Activated effector memory CD4-positive, alpha-beta T cell treated with Interleukin-2 at 50 U/mL for 16 hours (primary cell): Measurements from ENCODE around the gene PCDHGA1.
"Not testable (repeated sequence)": the region's sequence is repeated elsewhere in the genome, so short reads cannot be mapped to it uniquely, and the experiment has no call there.

Experiments
- DNase-seq: peaks from one replicate; pipeline ENCODE4 v3.0.0-alpha.2; 2020

PCDHGA1 gene

GRCh38 chr5:141383345-141383744, 53.0 kb downstream of the PCDHGA1 start:
- no peak for DNase-seq

DNA sequence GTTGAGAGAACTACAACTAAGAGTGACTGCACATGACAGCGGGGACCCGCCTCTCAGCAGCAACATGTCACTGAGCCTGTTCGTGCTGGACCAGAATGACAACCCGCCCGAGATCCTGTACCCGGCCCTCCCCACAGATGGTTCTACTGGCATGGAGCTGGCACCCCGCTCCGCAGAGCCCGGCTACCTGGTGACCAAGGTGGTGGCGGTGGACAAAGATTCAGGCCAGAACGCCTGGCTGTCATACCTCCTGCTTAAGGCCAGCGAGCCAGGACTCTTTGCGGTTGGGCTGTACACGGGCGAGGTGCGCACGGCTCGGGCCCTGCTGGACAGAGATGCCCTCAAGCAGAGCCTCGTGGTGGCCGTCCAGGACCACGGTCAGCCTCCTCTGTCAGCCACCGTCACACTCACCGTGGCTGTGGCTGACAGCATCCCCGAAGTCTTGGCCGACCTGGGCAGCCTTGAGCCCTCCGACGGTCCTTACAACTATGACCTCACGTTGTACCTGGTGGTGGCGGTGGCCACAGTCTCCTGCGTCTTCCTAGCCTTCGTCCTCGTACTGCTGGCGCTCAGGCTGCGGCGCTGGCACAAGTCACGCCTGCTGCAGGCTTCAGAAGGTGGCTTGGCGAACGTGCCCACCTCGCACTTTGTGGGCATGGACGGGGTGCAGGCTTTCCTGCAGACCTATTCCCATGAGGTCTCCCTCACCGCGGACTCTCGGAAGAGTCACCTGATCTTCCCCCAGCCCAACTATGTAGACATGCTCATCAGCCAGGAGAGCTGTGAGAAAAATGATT, 54.4 kb downstream of the PCDHGA1 start:
- no peak for DNase-seq

GRCh38 chr5:141387557-141388311, 57.4 kb downstream of the PCDHGA1 start, which contains the start of gene PCDHGB4:
PCDHGB4 (plus strand) TSS chr5:141387698; CDS start chr5:141387885, 187 bp downstream.
- not testable (repeated sequence) for DNase-seq

DNA sequence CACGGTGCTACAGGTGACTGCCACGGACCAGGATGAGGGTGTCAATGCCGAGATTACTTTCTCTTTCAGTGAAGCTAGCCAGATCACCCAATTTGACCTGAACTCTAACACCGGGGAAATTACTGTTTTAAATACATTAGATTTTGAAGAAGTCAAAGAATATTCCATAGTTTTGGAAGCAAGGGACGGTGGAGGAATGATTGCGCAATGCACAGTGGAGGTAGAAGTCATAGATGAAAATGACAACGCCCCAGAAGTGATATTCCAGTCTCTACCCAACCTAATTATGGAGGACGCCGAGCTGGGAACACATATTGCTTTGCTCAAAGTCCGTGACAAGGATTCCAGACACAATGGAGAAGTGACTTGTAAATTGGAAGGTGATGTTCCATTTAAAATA, 58.3 kb downstream of the PCDHGA1 start:
- no peak for DNase-seq

DNA sequence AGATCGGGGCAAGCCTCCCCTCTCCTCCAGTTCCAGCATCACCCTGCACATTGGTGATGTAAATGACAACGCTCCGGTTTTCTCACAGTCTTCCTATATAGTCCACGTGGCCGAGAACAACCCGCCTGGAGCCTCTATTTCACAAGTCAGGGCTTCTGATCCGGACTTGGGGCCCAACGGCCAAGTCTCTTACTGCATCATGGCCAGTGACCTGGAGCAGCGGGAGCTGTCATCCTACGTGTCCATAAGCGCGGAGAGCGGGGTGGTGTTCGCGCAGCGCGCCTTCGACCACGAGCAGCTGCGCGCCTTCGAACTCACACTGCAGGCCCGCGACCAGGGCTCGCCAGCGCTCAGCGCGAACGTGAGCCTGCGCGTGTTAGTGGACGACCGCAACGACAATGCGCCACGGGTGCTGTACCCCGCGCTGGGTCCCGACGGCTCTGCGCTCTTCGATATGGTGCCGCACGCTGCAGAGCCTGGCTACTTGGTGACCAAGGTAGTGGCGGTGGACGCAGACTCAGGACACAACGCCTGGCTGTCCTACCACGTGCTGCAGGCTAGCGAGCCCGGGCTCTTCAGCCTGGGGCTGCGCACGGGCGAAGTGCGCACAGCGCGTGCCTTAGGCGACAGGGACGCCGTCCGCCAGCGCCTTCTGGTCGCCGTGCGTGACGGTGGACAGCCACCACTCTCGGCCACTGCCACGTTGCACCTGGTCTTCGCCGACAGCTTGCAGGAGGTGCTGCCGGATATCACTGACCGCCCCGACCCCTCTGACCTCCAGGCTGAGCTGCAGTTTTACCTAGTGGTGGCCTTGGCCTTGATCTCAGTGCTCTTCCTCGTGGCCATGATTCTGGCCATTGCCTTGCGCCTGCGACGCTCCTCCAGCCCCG, 59.1 kb downstream of the PCDHGA1 start:
- DNase-seq: no peak

DNA sequence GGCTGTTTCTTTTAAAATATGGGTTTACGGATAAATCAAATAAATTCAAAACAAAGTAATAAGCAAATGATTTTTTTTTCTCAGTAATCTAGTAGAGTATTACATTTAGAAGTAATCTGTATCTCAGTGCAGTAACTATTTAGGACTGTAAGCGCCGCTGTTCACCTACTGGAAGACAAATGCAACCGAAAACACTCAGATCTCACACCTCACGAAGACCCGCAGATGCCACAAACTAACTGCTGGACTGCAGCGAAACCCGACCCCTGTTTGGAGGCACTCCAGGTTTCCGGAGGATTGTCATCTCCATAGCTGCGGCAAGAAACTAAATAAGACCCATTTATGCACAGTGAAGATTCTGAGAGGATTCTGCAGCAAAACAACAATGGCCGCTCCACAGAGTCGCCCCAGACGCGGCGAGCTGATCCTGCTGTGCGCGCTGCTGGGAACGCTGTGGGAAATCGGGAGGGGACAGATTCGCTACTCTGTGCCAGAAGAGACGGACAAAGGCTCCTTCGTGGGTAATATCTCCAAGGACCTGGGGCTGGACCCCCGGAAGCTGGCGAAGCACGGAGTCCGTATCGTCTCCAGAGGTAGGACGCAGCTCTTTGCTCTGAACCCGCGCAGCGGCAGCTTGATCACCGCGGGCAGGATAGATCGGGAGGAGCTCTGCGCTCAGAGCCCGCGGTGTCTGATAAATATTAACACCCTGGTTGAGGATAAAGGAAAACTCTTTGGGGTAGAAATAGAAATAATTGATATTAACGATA, 62.3 kb downstream of the PCDHGA1 start, which contains the start of gene PCDHGA8:
PCDHGA8 (plus strand) TSS at position 205 of the 770 bp plus-strand sequence; CDS start at position 386, 181 bp downstream.
- DNase-seq: no peak

- DNase-seq: no peak
Observed at GRCh38 chr5:141393267-141393666, 63.0 kb downstream of the PCDHGA1 start.

- DNase-seq: not testable (repeated sequence)
Observed at GRCh38 chr5:141394401-141395187, 64.3 kb downstream of the PCDHGA1 start.

- DNase-seq: not testable (repeated sequence)
Observed at GRCh38 chr5:141397756-141398551, 67.6 kb downstream of the PCDHGA1 start, which contains the start of gene PCDHGB5. PCDHGB5 (plus strand) TSS chr5:141397947; CDS start chr5:141398128, 181 bp downstream.

DNA sequence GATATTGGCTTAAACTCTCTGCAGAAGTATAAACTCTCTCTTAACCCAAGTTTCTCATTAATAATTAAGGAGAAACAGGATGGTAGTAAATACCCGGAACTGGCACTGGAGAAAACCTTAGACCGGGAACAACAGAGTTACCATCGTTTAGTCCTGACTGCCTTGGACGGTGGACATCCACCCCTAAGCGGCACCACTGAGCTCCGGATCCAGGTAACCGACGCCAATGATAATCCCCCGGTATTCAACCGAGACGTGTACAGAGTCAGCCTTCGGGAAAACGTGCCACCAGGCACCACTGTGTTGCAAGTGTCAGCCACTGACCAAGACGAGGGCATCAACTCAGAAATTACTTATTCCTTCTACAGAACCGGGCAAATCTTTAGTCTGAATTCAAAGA, 68.3 kb downstream of the PCDHGA1 start:
- no peak for DNase-seq

- DNase-seq: no peak
Observed at GRCh38 chr5:141399555-141400258, 69.4 kb downstream of the PCDHGA1 start.

- no peak for DNase-seq
Observed at GRCh38 chr5:141402553-141403243, 72.4 kb downstream of the PCDHGA1 start, which contains the start of gene PCDHGA9. PCDHGA9 (plus strand) TSS chr5:141402778; CDS start chr5:141402953, 175 bp downstream.

GRCh38 chr5:141403387-141403786, 73.1 kb downstream of the PCDHGA1 start:
- no peak for DNase-seq

GRCh38 chr5:141407790-141408505, 77.6 kb downstream of the PCDHGA1 start, which contains the start of gene PCDHGB6:
PCDHGB6 (plus strand) TSS chr5:141408021; CDS start chr5:141408203, 182 bp downstream.
- not testable (repeated sequence) for DNase-seq

DNA sequence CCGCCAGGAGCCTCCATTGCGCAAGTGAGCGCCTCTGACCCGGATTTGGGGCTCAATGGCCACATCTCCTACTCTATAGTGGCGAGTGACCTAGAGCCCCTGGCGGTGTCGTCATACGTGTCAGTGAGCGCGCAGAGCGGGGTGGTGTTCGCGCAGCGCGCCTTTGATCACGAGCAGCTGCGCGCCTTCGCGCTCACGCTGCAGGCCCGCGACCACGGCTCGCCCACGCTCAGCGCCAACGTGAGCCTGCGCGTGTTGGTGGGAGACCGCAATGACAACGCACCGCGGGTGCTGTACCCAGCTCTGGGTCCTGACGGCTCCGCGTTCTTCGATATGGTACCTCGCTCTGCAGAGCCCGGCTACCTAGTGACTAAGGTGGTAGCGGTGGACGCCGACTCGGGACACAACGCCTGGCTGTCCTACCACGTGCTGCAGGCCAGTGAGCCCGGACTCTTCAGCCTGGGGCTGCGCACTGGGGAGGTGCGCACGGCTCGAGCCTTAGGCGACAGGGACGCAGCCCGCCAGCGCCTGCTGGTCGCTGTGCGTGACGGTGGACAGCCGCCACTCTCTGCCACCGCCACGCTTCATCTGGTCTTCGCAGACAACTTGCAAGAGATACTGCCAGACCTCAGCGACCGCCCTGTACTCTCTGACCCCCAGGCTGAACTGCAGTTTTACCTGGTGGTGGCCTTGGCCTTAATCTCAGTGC, 79.4 kb downstream of the PCDHGA1 start:
- DNase-seq: no peak

DNA sequence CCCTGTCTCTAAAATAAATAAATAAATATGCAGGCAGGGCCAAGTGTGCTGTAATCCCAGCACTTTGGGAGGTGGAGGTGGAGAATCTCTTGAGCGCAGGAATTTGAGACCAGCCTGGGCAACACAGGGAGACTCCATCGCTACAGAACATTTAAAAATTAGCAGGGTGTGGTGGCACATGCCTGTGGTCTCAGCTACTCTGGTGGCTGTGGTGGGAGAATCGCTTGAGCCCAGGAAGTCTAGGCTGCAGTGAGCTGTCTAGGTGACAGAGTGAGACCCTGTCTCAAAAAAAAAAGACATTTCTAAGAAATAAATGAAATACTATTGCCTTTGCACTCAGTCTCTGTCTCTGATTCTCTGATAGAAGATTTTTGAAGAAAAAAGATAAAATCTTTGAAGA, 81.3 kb downstream of the PCDHGA1 start:
- no peak for DNase-seq

DNA sequence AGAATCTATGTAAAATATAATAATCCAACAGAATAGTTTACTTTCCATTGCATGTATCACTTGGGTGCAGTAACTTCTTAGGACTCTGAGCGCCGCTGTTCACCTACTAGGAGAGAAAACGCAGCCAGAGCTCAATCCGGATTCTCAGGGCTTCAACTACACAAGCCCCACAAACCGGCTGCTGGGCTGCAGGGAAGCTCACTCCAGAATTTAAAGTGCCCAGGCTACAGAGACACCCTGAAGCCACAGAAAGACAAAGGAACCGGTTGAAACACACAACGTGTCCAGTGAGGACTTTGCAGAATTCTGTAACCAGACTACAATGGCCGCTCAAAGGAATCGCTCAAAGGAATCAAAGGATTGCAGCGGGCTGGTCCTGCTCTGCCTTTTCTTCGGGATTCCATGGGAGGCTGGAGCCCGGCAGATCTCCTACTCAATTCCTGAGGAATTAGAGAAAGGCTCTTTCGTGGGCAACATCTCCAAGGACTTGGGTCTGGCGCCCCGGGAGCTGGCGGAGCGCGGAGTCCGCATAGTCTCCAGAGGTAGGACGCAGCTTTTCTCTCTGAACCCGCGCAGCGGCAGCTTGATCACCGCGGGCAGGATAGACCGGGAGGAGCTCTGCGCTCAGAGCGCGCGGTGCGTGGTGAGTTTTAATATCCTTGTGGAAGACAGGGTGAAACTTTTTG, 82.7 kb downstream of the PCDHGA1 start, which contains the start of gene PCDHGA10:
PCDHGA10 (plus strand) TSS at position 134 of the 686 bp plus-strand sequence; CDS start at position 323, 189 bp downstream.
- peak; percentile 33 for DNase-seq
